GM12878 (cell line): ENCODE measurements around the gene TRAFD1. TPM values are rescaled to one million over a fixed set of nuclear protein-coding genes. Genes with fewer than 3 reads are reported as not detected.

Source experiments
- ATAC-seq: fragments of 200-7000 bp; cut with Tn5 transposase; 3 replicates; pipeline ENCODE4 v1.9.1; 2020; ENCODE audit warnings: mild to moderate bottlenecking, moderate library complexity
- BruUV-seq: library from RNA; stranded (reverse); fragments of 400-500 nt; replicated peaks from 2 replicates; lab custom pipeline; 2021; lab: Mats Ljungman, UMichigan
- CTCF ChIA-PET: fragments of 300-600 bp; sonication (Branson Sonifier 250); formaldehyde crosslinking; extraction: SDS; loops from one replicate; lab custom pipeline; 2021; ENCODE audit warnings: inconsistent platforms; lab: Yijun Ruan, JAX
- POLR2A ChIA-PET: fragments of 350-600 bp; formaldehyde crosslinking; extraction: SDS; loops from one replicate; lab custom pipeline; 2021; ENCODE audit warnings: inconsistent platforms; lab: Charles Lee
- RAD21 ChIA-PET: fragments of 300-600 bp; sonication (Branson Sonifier 250); formaldehyde crosslinking; loops from one replicate; lab custom pipeline; 2023; ENCODE audit warnings: antibody characterized with exemption; ENCODE audit not compliant: unreplicated experiment; lab: Charles Lee
- SMC1A ChIA-PET: fragments of 300-600 bp; sonication (Branson Sonifier 250); formaldehyde crosslinking; loops from one replicate; lab custom pipeline; 2023; ENCODE audit not compliant: unreplicated experiment, uncharacterized antibody; lab: Charles Lee
- DNase-seq: peaks from one replicate; pipeline ENCODE4 v3.0.0-alpha.2; 2011; ENCODE audit warnings: low read depth, low spot score
- FAIRE-seq: peaks from 3 replicates; lab custom pipeline; 2011; peaks lifted over from hg19 to GRCh38; lab: Jason Lieb, UNC
- H2AFZ ChIP-seq: 2 replicates; pipeline ENCODE4 v1.6.0; 2011; ENCODE audit warnings: low read depth, low read length, control low read depth; ENCODE audit not compliant: control insufficient read depth
- H3K27ac ChIP-seq: 2 replicates; pipeline ENCODE4 v1.5.1; 2011; ENCODE audit warnings: control low read depth; ENCODE audit not compliant: control insufficient read depth, insufficient read depth
- H3K27me3 ChIP-seq, 2 experiments: replicated peaks in 1 of 2; 2 replicates each; pipeline versions ENCODE4 v1.6.0 to v1.6.1; 2011; ENCODE audit warnings: low read length in 1 of 2; ENCODE audit not compliant: control insufficient read depth in 2 of 2, insufficient read depth in 2 of 2
- H3K36me3 ChIP-seq, 2 experiments: 2 replicates each; pipeline ENCODE4 v1.5.1; 2011; ENCODE audit warnings: low read length in 1 of 2; ENCODE audit not compliant: control insufficient read depth in 2 of 2, insufficient read depth in 2 of 2
- H3K4me1 ChIP-seq: 2 replicates; pipeline ENCODE4 v1.6.1; 2011; ENCODE audit warnings: mild to moderate bottlenecking, low read length, moderate library complexity, mixed read lengths; ENCODE audit not compliant: control insufficient read depth, insufficient read depth
- H3K4me2 ChIP-seq: 2 replicates; pipeline ENCODE4 v1.6.0; 2011; ENCODE audit warnings: control low read depth; ENCODE audit not compliant: control insufficient read depth, insufficient read depth
- H3K4me3 ChIP-seq: fragments of 200-600 bp; sonication (generic); 2 replicates; pipeline ENCODE4 v1.5.1; 2016
- H3K79me2 ChIP-seq: 2 replicates; pipeline ENCODE4 v1.6.0; 2011; ENCODE audit warnings: low read length; ENCODE audit not compliant: control insufficient read depth, insufficient read depth
- H3K9ac ChIP-seq: 2 replicates; pipeline ENCODE4 v1.8.0; 2011; ENCODE audit warnings: low read length, control low read depth, mixed read lengths; ENCODE audit not compliant: control insufficient read depth, insufficient read depth
- H3K9me3 ChIP-seq: replicated peaks from 3 replicates; pipeline ENCODE4 v1.5.1; 2011; ENCODE audit warnings: mild to moderate bottlenecking, low read length; ENCODE audit not compliant: control insufficient read depth, insufficient read depth
- H4K20me1 ChIP-seq: 2 replicates; pipeline ENCODE4 v1.6.0; 2011; ENCODE audit not compliant: control insufficient read depth, insufficient read depth
- BHLHE40 ChIP-seq, 2 experiments: fragments of 450-650 bp in 1 of 2; IDR thresholded peaks; 2 replicates each; pipeline ENCODE4 v1.6.1; 2011 to 2017; ENCODE audit warnings: low read depth in 2 of 2, borderline replicate concordance in 1 of 2, improper control_type of control experiment in 1 of 2, low read length in 1 of 2, mild to moderate bottlenecking in 1 of 2
- CBFB ChIP-seq: IDR thresholded peaks from 2 replicates; pipeline ENCODE4 v1.6.1; 2016; ENCODE audit warnings: antibody characterized with exemption, low read depth
- CUX1 ChIP-seq: IDR thresholded peaks from 2 replicates; pipeline ENCODE4 v1.6.1; 2012; ENCODE audit warnings: improper control_type of control experiment, low read depth, low read length; ENCODE audit not compliant: insufficient replicate concordance
- KDM1A ChIP-seq: fragments of 200-600 bp; sonication (generic); IDR thresholded peaks from 2 replicates; pipeline ENCODE4 v1.6.1; 2016; ENCODE audit warnings: borderline replicate concordance
- MEF2B ChIP-seq: fragments of 450-650 bp; IDR thresholded peaks from 2 replicates; pipeline ENCODE4 v1.6.1; 2018; ENCODE audit warnings: mild to moderate bottlenecking, moderate library complexity; ENCODE audit not compliant: partially characterized antibody, poor library complexity, severe bottlenecking
- RCOR1 ChIP-seq: conservative IDR thresholded peaks from 2 replicates; pipeline ENCODE4 v1.6.1; 2012; ENCODE audit warnings: low read depth, low read length, improper control_type of control experiment
- SREBF2 ChIP-seq: IDR thresholded peaks from 2 replicates; pipeline ENCODE4 v1.6.1; 2012; ENCODE audit warnings: mild to moderate bottlenecking, low read length
- ZSCAN29 ChIP-seq: fragments of 450-650 bp; IDR thresholded peaks from 2 replicates; pipeline ENCODE4 v1.6.1; 2017; ENCODE audit warnings: mild to moderate bottlenecking, moderate library complexity
- WGBS: methylation state at CpG from one replicate; pipeline ENCODE4 v1.1.6; 2016; ENCODE audit warnings: low lambda C conversion rate; ENCODE audit not compliant: insufficient replicate concordance, insufficient coverage; ENCODE audit errors: missing lambda C conversion rate; 5-methylcytosine and 5-hydroxymethylcytosine counted together
- in situ Hi-C: fragments of 300-500 bp; cut with MboI; formaldehyde crosslinking; loops from 9 replicates; pipeline ENCODE4 v1.14.3; 2018; ENCODE audit warnings: mixed read lengths
- intact Hi-C: fragments of 100-400 bp; cut with micrococcal nuclease; formaldehyde crosslinking; loops from one replicate; pipeline ENCODE4 v1.14.2; 2022; ENCODE audit not compliant: unreplicated experiment
- polyA plus RNA-seq, 11 experiments: library from polyadenylated mRNA; depleted of rRNA in 4 of 11; unstranded in 6 of 11; stranded (reverse) in 5 of 11; fragments of >200 nt; fragmentation: Nextera tagmentation in 4 of 11; fragmentation: Illumina TruSeq in 1 of 11; extraction: Ambion mirVana in 4 of 11; extraction: Trizol in 1 of 11; gene quantifications; 1 replicate in 1 of 11; 2 replicates in 10 of 11; pipeline versions ENCODE4 v1.2.1 to v1.2.3, GENCODE V29; 2011 to 2016; ENCODE audit warnings: inconsistent platforms in 2 of 11, missing spikeins in 2 of 11, low read depth in 1 of 11
- total RNA-seq, 4 experiments: library from RNA; depleted of rRNA in 3 of 4; stranded (reverse); fragments of >200 nt in 3 of 4; fragmentation: Illumina TruSeq in 1 of 4; extraction: Trizol in 1 of 4; gene quantifications; 2 replicates each; pipeline versions ENCODE4 v1.2.1 to v1.2.3, GENCODE V29; 2013 to 2021
- TF ChIP-seq, protein P1 (sequence below): fragments of 450-650 bp; IDR thresholded peaks from 2 replicates; pipeline ENCODE4 v1.6.1; 2017; ENCODE audit warnings: mild to moderate bottlenecking
- TF ChIP-seq, protein P2 (sequence below): IDR thresholded peaks from 2 replicates; pipeline ENCODE4 v1.6.1; 2012; ENCODE audit warnings: low read depth, low read length, improper control_type of control experiment
- TF ChIP-seq, protein P3 (sequence below): fragments of 450-650 bp; formaldehyde crosslinking; IDR thresholded peaks from 2 replicates; pipeline ENCODE4 v1.5.0; 2022; ENCODE audit warnings: mild to moderate bottlenecking, missing genetic modification characterization

Gene TRAFD1
- total and polyA plus RNA-seq, 10 of the 15 experiments (the other 5 are each of a cell fraction or from before 2014, with no cell fraction given) = 37.2 to 55.5 (median 46.2) TPM

- no peak for ATAC-seq
- ChIA-PET CTCF (interaction anchor here (0.5 to 2.3 kb wide), 11 partner anchors 11 to 284 kb away, joined by 3 to 15 read pairs (median 4); no protein-coding TSS in a partner anchor), POLR2A (interaction anchor here (0.7 to 11.5 kb wide), 7 partner anchors 15 to 117 kb away, joined by 3 to 161 read pairs (median 8); partner anchors contain the start of genes ERP29 and NAA25), RAD21 (interaction anchor here (0.5 to 5.0 kb wide), 10 partner anchors 20 to 1563 kb away, joined by 3 to 59 read pairs (median 4); partner anchors contain the start of genes ERP29, NAA25 and TMEM116), SMC1A (interaction anchor here (0.6 to 5.2 kb wide), 21 partner anchors 8 to 252 kb away, joined by 3 to 72 read pairs (median 3); partner anchors contain the start of gene NAA25)
- peak overlapping the region; percentile 23; the same call in 1 of the 2 replicates for H3K4me2 ChIP-seq
- no peak overlapping the region for H3K9ac ChIP-seq
- in situ Hi-C loops (no loop called here), intact Hi-C loops (loop anchor here (2.0 kb wide), 1 partner anchor 23 kb away; the partner anchor contains the start of gene NAA25)
- H2AFZ ChIP-seq = no peak overlapping the region
- H3K4me3 ChIP-seq = peak overlapping the region; percentile 43; the same call in 1 of the 2 replicates
- no peaks in the 10 kb centered on the region for H3K27me3 ChIP-seq
- H3K79me2 ChIP-seq = peaks cover 63% of the 10 kb centered on the region
- H4K20me1 ChIP-seq = no peaks in the 10 kb centered on the region
- 96% methylated on average over 1 of the region's 1 CpG for WGBS
- FAIRE-seq = no peak
- BruUV-seq = TSS peak; percentile 35
- no peaks in the 10 kb centered on the region for H3K9me3 ChIP-seq
- no peak for DNase-seq
- peaks cover 2 to 18% of the 10 kb centered on the region in 2 experiments for H3K36me3 ChIP-seq
- peaks cover 16% of the 10 kb centered on the region for H3K4me1 ChIP-seq
- H3K27ac ChIP-seq = peak overlapping the region; percentile 72
- TF ChIP-seq RCOR1 = no peak
- TF ChIP-seq BHLHE40 (IDR thresholded peaks at IDR 0.05; ENCODE audit: borderline replicate concordance in 1 of 2, low read depth in 2 of 2, low read length in 1 of 2) = no peak
- TF ChIP-seq, protein P1, sequence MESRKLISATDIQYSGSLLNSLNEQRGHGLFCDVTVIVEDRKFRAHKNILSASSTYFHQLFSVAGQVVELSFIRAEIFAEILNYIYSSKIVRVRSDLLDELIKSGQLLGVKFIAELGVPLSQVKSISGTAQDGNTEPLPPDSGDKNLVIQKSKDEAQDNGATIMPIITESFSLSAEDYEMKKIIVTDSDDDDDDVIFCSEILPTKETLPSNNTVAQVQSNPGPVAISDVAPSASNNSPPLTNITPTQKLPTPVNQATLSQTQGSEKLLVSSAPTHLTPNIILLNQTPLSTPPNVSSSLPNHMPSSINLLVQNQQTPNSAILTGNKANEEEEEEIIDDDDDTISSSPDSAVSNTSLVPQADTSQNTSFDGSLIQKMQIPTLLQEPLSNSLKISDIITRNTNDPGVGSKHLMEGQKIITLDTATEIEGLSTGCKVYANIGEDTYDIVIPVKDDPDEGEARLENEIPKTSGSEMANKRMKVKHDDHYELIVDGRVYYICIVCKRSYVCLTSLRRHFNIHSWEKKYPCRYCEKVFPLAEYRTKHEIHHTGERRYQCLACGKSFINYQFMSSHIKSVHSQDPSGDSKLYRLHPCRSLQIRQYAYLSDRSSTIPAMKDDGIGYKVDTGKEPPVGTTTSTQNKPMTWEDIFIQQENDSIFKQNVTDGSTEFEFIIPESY = no peak
- TF ChIP-seq, protein P2, sequence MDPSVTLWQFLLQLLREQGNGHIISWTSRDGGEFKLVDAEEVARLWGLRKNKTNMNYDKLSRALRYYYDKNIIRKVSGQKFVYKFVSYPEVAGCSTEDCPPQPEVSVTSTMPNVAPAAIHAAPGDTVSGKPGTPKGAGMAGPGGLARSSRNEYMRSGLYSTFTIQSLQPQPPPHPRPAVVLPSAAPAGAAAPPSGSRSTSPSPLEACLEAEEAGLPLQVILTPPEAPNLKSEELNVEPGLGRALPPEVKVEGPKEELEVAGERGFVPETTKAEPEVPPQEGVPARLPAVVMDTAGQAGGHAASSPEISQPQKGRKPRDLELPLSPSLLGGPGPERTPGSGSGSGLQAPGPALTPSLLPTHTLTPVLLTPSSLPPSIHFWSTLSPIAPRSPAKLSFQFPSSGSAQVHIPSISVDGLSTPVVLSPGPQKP = no peak
- TF ChIP-seq KDM1A = no peak
- TF ChIP-seq CUX1 = no peak
- no peak for TF ChIP-seq CBFB
- TF ChIP-seq MEF2B = no peak
- TF ChIP-seq, protein P3, sequence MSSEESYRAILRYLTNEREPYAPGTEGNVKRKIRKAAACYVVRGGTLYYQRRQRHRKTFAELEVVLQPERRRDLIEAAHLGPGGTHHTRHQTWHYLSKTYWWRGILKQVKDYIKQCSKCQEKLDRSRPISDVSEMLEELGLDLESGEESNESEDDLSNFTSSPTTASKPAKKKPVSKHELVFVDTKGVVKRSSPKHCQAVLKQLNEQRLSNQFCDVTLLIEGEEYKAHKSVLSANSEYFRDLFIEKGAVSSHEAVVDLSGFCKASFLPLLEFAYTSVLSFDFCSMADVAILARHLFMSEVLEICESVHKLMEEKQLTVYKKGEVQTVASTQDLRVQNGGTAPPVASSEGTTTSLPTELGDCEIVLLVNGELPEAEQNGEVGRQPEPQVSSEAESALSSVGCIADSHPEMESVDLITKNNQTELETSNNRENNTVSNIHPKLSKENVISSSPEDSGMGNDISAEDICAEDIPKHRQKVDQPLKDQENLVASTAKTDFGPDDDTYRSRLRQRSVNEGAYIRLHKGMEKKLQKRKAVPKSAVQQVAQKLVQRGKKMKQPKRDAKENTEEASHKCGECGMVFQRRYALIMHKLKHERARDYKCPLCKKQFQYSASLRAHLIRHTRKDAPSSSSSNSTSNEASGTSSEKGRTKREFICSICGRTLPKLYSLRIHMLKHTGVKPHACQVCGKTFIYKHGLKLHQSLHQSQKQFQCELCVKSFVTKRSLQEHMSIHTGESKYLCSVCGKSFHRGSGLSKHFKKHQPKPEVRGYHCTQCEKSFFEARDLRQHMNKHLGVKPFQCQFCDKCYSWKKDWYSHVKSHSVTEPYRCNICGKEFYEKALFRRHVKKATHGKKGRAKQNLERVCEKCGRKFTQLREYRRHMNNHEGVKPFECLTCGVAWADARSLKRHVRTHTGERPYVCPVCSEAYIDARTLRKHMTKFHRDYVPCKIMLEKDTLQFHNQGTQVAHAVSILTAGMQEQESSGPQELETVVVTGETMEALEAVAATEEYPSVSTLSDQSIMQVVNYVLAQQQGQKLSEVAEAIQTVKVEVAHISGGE (CRISPR knock-in tag) = no peak
- no peak for TF ChIP-seq ZSCAN29
- no peak for TF ChIP-seq SREBF2
Measured at GRCh38 chr12:112131686-112132085, 6.3 kb downstream of the TRAFD1 start.
